KG1 (cell line): ENCODE results near the gene MYADML2.
A peak's percentile ranks its signal among the peaks of the same experiment; 100 is the strongest.

Experiments
- DNase-seq: peaks from one replicate; lab custom pipeline; 2025; lab: John Stamatoyannopoulos, UW

The MYADML2 gene

GRCh38 chr17:81911277-81911961 lies 35.6 kb downstream of the MYADML2 start, which contains the start of gene PCYT2:
Gene PCYT2, minus strand, starts transcription at chr17:81911399. Its CDS starts 44 bp downstream, at chr17:81911355.
- peak; percentile 35 for DNase-seq

DNA sequence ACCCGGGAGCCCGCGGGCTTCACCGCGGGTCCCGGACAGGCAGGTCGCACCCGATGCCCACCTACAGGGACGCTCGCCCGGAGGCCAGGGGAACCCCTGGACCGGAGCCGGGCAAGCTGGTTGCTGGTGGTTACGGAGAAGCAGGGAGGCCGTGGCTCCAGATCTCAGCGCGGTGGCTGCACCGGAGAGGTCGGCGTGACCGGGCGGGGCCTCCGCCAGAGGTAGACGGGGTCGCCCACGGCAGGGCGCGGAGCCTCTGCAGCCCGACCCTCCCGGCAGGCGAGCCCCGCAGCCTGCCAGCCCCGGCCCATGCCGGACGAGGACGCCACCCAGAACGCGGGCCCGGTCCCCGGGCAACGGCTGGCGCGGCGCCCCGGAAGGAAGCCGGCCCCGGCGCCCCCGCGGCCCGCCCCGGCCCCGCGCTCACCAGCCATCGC lies 36.2 kb downstream of the MYADML2 start:
- no peak for DNase-seq

- DNase-seq = no peak
Measured at GRCh38 chr17:81909966-81910839, 36.8 kb downstream of the MYADML2 start.

- DNase-seq = no peak
Measured at GRCh38 chr17:81909231-81909630, 37.8 kb downstream of the MYADML2 start.

DNA sequence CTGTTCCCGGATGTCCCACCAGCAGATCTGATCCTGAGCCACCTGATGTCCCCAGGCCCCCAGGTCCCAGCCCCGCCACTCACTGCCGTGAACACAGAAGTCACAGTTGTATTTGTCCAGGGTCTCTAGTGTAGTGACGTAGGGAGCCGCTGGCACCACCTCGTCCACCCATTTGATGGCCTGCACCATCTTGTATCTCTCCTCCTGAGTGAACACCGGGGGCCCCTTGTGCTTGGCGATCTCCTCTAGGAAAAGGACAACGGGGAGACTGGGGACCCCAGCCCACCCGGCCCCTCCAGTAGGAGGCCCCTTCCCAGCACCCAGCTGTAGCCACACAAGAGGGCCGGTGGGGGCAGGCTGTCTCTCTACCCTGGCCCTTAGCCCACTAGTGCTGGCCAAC lies 38.2 kb downstream of the MYADML2 start:
- DNase-seq = no peak

DNA sequence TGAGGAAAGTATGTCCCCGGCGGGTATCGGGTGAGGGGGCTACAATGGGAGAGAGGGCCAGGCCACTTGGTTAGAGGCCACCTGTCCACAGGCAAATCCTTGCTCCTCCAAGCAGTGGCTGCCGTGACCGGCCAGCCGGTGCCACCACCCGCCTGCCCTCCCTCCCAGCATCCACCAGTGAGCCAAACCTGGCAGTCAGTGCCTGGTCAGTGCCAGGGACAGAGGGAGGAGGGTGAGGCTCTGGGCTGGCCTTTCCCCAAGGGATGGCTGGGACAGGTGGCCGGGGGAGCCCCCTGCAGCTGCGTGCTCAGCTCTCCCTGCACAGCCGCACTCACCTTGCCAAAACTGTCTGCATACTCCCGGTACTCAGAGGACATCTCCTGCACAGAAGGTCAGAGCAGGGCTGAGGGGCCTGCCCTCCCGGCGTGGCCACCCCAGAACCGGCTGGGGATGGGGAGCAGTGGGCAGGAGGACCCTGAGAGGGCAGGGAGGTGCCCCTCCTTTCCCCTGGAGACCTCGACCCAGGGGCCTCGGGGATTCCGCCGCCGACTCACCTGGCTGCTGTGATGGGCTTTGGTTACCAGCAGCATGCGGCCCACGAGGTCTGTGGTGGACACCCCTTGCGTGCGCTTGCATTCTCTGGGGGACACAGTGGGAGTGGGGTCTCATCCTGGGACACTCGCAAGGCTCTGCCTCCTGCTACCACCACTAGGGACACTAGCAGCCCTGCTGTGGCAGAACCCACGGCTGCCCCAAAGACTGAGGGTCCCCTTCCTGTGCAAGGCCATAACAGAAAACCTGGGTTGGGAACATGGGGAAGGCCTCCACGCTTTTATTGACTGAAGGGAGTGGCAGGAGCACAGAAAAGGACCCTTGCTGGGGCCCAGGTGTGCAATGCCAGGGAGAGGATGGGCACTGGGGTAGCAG lies 39.6 kb downstream of the MYADML2 start:
- DNase-seq = no peak

- DNase-seq = no peak
Measured at GRCh38 chr17:81906476-81907218, 40.4 kb downstream of the MYADML2 start.

- DNase-seq = no peak
Measured at GRCh38 chr17:81905993-81906392, 41.0 kb downstream of the MYADML2 start.

- DNase-seq = no peak
Measured at GRCh38 chr17:81905424-81905875, 41.6 kb downstream of the MYADML2 start.

DNA sequence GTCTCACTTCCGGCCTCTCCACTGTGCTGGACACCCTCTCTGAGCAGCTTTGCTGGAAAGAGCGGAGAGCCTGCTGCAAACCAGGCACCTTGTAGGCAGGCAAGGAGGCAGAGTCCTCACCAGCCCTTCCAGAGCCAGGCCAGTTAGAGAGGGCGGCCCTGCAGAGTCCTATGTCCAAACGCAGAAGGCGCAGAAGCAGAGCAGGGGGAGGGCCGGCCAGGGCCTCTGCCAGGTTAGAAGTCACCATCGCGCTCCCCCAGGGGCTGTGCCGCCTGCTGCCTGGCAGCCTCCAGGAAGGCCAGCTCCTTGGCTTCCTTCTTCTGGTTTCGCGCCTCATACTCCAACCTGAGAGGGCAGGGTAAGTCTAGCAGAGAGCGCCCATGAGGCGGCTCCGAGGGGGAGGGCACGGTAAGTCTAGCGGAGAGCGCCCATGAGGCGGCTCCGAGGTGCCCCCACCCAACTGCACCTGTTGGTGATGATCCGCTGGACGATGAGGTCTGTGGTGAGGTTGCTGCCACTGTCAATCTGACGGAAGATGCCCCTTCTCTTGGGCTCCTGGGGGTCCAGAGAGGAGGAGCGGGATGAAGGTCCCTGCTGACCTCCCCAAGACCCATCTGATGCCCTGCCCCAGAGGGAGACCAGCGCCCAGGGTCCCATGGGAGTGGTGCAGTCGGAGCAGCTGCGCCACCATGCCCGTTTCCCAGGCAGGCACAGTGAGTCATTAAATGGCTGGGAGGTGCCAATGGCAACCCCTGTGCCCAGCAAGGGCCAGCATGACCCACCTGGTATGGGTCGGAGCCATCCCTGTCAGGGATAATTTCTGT lies 42.2 kb downstream of the MYADML2 start:
- DNase-seq = no peak

GRCh38 chr17:81903896-81904599 lies 43.0 kb downstream of the MYADML2 start:
- DNase-seq = no peak

GRCh38 chr17:81903415-81903831 lies 43.6 kb downstream of the MYADML2 start:
- DNase-seq = no peak

GRCh38 chr17:81902653-81903414 lies 44.2 kb downstream of the MYADML2 start:
- DNase-seq = no peak

- no peak for DNase-seq
Measured at GRCh38 chr17:81902023-81902652, 44.9 kb downstream of the MYADML2 start, which contains the start of gene NPB. Gene NPB, plus strand, starts transcription at chr17:81902238. Its CDS starts 40 bp downstream, at chr17:81902278.

- DNase-seq = no peak
Measured at GRCh38 chr17:81901167-81902022, 45.6 kb downstream of the MYADML2 start.

DNA sequence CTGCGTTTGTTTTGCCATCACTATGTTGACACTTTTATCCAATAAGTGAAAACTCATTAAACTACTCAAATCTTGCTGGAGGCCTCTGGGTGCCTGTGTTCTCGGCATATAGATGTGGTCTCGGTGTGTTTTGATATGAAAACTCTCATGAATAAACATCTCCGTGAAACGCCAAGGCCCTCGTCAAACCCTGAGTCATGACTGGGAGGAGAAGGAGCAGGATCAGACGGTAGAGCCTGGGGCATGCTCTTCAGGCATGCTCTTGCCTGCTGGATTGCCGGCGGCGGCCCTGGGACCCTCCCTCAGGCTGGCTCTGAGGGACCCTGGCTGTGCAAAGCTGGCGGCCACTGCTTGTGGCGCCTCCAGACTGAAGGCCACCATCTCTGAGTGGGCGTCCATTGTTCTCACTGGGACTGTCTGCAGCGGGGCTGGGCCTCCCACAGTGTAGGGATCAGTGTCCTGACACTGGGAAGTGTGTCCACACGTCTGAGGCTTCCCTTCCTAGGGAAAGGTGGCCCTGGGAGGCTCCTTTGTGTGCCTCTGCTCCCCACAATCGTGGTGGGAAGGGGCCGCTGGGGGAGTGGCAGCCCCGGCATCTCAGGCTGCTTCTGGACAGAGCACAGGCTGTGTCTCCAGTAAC lies 46.7 kb downstream of the MYADML2 start:
- DNase-seq = no peak
